GM23338 (cell line): ENCODE measurements around the gene DCST2. TPM values are rescaled to one million over a fixed set of nuclear protein-coding genes. Genes with fewer than 3 reads are reported as not detected.

Experiments used
- ATAC-seq: fragments of 200-7000 bp; cut with Tn5 transposase; 3 replicates; pipeline ENCODE4 v1.9.1; 2020
- DNase-seq: peaks from one replicate; pipeline ENCODE4 v3.0.0-alpha.2; 2015; ENCODE audit warnings: low spot score
- H2AFZ ChIP-seq: fragments of 200-600 bp; sonication (generic); 2 replicates; pipeline ENCODE4 v1.8.0; 2016; ENCODE audit warnings: antibody characterized with exemption, mild to moderate bottlenecking, moderate library complexity
- H3F3A ChIP-seq: fragments of 200-600 bp; sonication (generic); replicated peaks from 2 replicates; pipeline ENCODE4 v1.8.0; 2017; ENCODE audit warnings: antibody characterized with exemption, mixed run types, low read depth
- H3K27ac ChIP-seq: fragments of 200-600 bp; sonication (generic); 2 replicates; pipeline ENCODE4 v1.6.1; 2016; ENCODE audit warnings: low read depth
- H3K27me3 ChIP-seq: fragments of 200-600 bp; sonication (generic); 2 replicates; pipeline ENCODE4 v1.8.0; 2016; ENCODE audit warnings: mild to moderate bottlenecking, mixed run types, moderate library complexity; ENCODE audit not compliant: insufficient read depth
- H3K36me3 ChIP-seq: fragments of 200-600 bp; sonication (generic); 2 replicates; pipeline ENCODE4 v1.8.0; 2016; ENCODE audit warnings: mild to moderate bottlenecking; ENCODE audit not compliant: insufficient read depth
- H3K4me1 ChIP-seq: fragments of 200-600 bp; sonication (generic); 2 replicates; pipeline ENCODE4 v1.8.0; 2016; ENCODE audit warnings: mild to moderate bottlenecking, moderate library complexity; ENCODE audit not compliant: insufficient read depth
- H3K4me2 ChIP-seq: fragments of 200-600 bp; sonication (generic); 2 replicates; pipeline ENCODE4 v1.7.1; 2017; ENCODE audit warnings: mixed run types
- H3K4me3 ChIP-seq: fragments of 200-600 bp; sonication (generic); 2 replicates; pipeline ENCODE4 v1.6.1; 2016; ENCODE audit warnings: mixed run types
- H3K79me2 ChIP-seq: fragments of 200-600 bp; sonication (generic); replicated peaks from 2 replicates; pipeline ENCODE4 v1.8.0; 2017; ENCODE audit warnings: mild to moderate bottlenecking; ENCODE audit not compliant: insufficient read depth
- H3K9me2 ChIP-seq: fragments of 200-600 bp; sonication (generic); 2 replicates; pipeline ENCODE4 v1.8.0; 2017; ENCODE audit not compliant: insufficient read depth
- H4K20me1 ChIP-seq: fragments of 200-600 bp; sonication (generic); replicated peaks from 2 replicates; pipeline ENCODE4 v1.8.0; 2017; ENCODE audit warnings: mild to moderate bottlenecking; ENCODE audit not compliant: insufficient read depth
- H3K27ac Mint-ChIP-seq: 2 replicates; pipeline ENCODE4 v1.8.0; 2020; ENCODE audit warnings: inconsistent platforms, mild to moderate bottlenecking, moderate library complexity, mixed read lengths
- H3K27me3 Mint-ChIP-seq: 3 replicates; pipeline ENCODE4 v1.8.0; 2022; ENCODE audit warnings: low read depth, mild to moderate bottlenecking, moderate library complexity, mixed read lengths, inconsistent platforms; ENCODE audit not compliant: insufficient read depth, poor library complexity
- H3K36me3 Mint-ChIP-seq: 3 replicates; pipeline ENCODE4 v1.8.0; 2021; ENCODE audit warnings: low read depth, mild to moderate bottlenecking, inconsistent platforms, moderate library complexity, mixed read lengths
- H3K4me1 Mint-ChIP-seq: 3 replicates; pipeline ENCODE4 v1.8.0; 2020; ENCODE audit warnings: mild to moderate bottlenecking, inconsistent platforms, mixed read lengths
- H3K4me3 Mint-ChIP-seq: 3 replicates; pipeline ENCODE4 v1.8.0; 2021; ENCODE audit warnings: moderate library complexity, mild to moderate bottlenecking, inconsistent platforms, mixed read lengths
- H3K9me3 Mint-ChIP-seq: 3 replicates; pipeline ENCODE4 v1.8.0; 2020; ENCODE audit warnings: moderate library complexity, mild to moderate bottlenecking, inconsistent platforms, mixed read lengths
- CREB1 ChIP-seq: fragments of 250-450 bp; sonication (Bioruptor Pico); IDR thresholded peaks from 2 replicates; pipeline ENCODE4 v1.5.0; 2020; ENCODE audit warnings: low read depth, mild to moderate bottlenecking, moderate library complexity
- EZH2 ChIP-seq: fragments of 200-600 bp; sonication (generic); IDR thresholded peaks from one replicate; pipeline ENCODE4 v1.8.0; 2017; ENCODE audit warnings: antibody characterized with exemption, mild to moderate bottlenecking, low read depth; ENCODE audit not compliant: unreplicated experiment
- EZH2phosphoT487 ChIP-seq: fragments of 200-600 bp; sonication (generic); IDR thresholded peaks from one replicate; pipeline ENCODE4 v1.8.1; 2018; ENCODE audit warnings: antibody characterized with exemption; ENCODE audit not compliant: unreplicated experiment
- JUNB ChIP-seq: IDR thresholded peaks from one replicate; pipeline ENCODE4 v1.6.1; 2016; ENCODE audit warnings: antibody characterized with exemption; ENCODE audit not compliant: unreplicated experiment
- NANOG ChIP-seq: IDR thresholded peaks from 2 replicates; pipeline ENCODE4 v1.6.1; 2016; ENCODE audit warnings: antibody characterized with exemption, borderline replicate concordance
- POLR2AphosphoS5 ChIP-seq: IDR thresholded peaks from 2 replicates; pipeline ENCODE4 v1.6.1; 2016; ENCODE audit warnings: antibody characterized with exemption, low read depth
- REST ChIP-seq: IDR thresholded peaks from one replicate; pipeline ENCODE4 v1.6.1; 2018; ENCODE audit warnings: antibody characterized with exemption; ENCODE audit not compliant: unreplicated experiment
- STAT1 ChIP-seq: IDR thresholded peaks from one replicate; pipeline ENCODE4 v1.6.1; 2016; ENCODE audit warnings: antibody characterized with exemption; ENCODE audit not compliant: unreplicated experiment
- ZNF114 ChIP-seq: fragments of 250-450 bp; sonication (Bioruptor Pico); IDR thresholded peaks from 2 replicates; pipeline ENCODE4 v1.5.0; 2020; ENCODE audit warnings: mild to moderate bottlenecking, moderate library complexity
- ZNF331 ChIP-seq: fragments of 250-450 bp; sonication (Bioruptor Pico); IDR thresholded peaks from 2 replicates; pipeline ENCODE4 v1.5.0; 2020; ENCODE audit warnings: low read depth, mild to moderate bottlenecking, moderate library complexity
- polyA plus RNA-seq: library from polyadenylated mRNA; unstranded; fragments of >200 nt; fragmentation: Nextera tagmentation; extraction: Ambion mirVana; gene quantifications from 2 replicates; pipeline ENCODE4 v1.2.1, GENCODE V29; 2016
- total RNA-seq: library from RNA; depleted of rRNA; stranded (reverse); fragments of >200 nt; shearing (Covaris generic); gene quantifications from 2 replicates; pipeline ENCODE4 v1.2.3, GENCODE V29; 2014
- TF ChIP-seq, protein P1 (sequence below), 2 experiments: fragments of 200-600 bp in 1 of 2; sonication (generic) in 1 of 2; conservative IDR thresholded peaks; 2 replicates each; pipeline versions ENCODE4 v1.5.1 to v1.6.1; 2016 to 2017; ENCODE audit warnings: antibody characterized with exemption in 2 of 2, low read depth in 2 of 2, mild to moderate bottlenecking in 2 of 2, moderate library complexity in 1 of 2
- TF ChIP-seq, protein P2 (sequence below): fragments of 250-450 bp; sonication (Bioruptor Pico); IDR thresholded peaks from 2 replicates; pipeline ENCODE4 v1.5.0; 2020; ENCODE audit warnings: mild to moderate bottlenecking, moderate library complexity
- TF ChIP-seq, protein P3 (sequence below): IDR thresholded peaks from 2 replicates; pipeline ENCODE4 v1.6.1; 2016; ENCODE audit warnings: antibody characterized with exemption

DCST2 gene
- total and polyA plus RNA-seq, 2 experiments from 2014 or later: 0.78 TPM; not detected in 1

GRCh38 chr1:155026588-155026987 lies 7.0 kb downstream of the DCST2 start:
- Histone ChIP-seq H3K4me1 (no peaks in the 10 kb centered on the region; the same call in 1 of the 2 replicates), H3F3A (no peaks in the 10 kb centered on the region), H3K4me3 (no peak overlapping the region), H3K27me3 (no peaks in the 10 kb centered on the region), H3K9me2 (no peaks in the 10 kb centered on the region), H3K4me2 (no peak overlapping the region), H3K36me3 (no peaks in the 10 kb centered on the region), H3K27ac (no peak overlapping the region), H4K20me1 (no peaks in the 10 kb centered on the region), H3K79me2 (no peaks in the 10 kb centered on the region), H2AFZ (no peak overlapping the region)
- no peaks in the 10 kb centered on the region for H3K9me3 Mint-ChIP-seq
- peaks cover 9% of the 10 kb centered on the region for H3K4me1 Mint-ChIP-seq
- no peak overlapping the region for H3K27ac Mint-ChIP-seq
- no peak overlapping the region for H3K4me3 Mint-ChIP-seq
- H3K36me3 Mint-ChIP-seq: no peaks in the 10 kb centered on the region
- TF ChIP-seq ZNF114 (CRISPR knock-in tag) (no peak), REST (no peak), EZH2phosphoT487 (no peak), CREB1 (CRISPR knock-in tag) (no peak), ZNF331 (no peak), NANOG (no peak), STAT1 (no peak), POLR2AphosphoS5 (no peak), JUNB (no peak), EZH2 (no peak)
- TF ChIP-seq, protein P1, sequence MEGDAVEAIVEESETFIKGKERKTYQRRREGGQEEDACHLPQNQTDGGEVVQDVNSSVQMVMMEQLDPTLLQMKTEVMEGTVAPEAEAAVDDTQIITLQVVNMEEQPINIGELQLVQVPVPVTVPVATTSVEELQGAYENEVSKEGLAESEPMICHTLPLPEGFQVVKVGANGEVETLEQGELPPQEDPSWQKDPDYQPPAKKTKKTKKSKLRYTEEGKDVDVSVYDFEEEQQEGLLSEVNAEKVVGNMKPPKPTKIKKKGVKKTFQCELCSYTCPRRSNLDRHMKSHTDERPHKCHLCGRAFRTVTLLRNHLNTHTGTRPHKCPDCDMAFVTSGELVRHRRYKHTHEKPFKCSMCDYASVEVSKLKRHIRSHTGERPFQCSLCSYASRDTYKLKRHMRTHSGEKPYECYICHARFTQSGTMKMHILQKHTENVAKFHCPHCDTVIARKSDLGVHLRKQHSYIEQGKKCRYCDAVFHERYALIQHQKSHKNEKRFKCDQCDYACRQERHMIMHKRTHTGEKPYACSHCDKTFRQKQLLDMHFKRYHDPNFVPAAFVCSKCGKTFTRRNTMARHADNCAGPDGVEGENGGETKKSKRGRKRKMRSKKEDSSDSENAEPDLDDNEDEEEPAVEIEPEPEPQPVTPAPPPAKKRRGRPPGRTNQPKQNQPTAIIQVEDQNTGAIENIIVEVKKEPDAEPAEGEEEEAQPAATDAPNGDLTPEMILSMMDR (conservative IDR thresholded peaks at IDR 0.05; ENCODE audit: low read depth in 2 of 2): no peak
- TF ChIP-seq, protein P2, sequence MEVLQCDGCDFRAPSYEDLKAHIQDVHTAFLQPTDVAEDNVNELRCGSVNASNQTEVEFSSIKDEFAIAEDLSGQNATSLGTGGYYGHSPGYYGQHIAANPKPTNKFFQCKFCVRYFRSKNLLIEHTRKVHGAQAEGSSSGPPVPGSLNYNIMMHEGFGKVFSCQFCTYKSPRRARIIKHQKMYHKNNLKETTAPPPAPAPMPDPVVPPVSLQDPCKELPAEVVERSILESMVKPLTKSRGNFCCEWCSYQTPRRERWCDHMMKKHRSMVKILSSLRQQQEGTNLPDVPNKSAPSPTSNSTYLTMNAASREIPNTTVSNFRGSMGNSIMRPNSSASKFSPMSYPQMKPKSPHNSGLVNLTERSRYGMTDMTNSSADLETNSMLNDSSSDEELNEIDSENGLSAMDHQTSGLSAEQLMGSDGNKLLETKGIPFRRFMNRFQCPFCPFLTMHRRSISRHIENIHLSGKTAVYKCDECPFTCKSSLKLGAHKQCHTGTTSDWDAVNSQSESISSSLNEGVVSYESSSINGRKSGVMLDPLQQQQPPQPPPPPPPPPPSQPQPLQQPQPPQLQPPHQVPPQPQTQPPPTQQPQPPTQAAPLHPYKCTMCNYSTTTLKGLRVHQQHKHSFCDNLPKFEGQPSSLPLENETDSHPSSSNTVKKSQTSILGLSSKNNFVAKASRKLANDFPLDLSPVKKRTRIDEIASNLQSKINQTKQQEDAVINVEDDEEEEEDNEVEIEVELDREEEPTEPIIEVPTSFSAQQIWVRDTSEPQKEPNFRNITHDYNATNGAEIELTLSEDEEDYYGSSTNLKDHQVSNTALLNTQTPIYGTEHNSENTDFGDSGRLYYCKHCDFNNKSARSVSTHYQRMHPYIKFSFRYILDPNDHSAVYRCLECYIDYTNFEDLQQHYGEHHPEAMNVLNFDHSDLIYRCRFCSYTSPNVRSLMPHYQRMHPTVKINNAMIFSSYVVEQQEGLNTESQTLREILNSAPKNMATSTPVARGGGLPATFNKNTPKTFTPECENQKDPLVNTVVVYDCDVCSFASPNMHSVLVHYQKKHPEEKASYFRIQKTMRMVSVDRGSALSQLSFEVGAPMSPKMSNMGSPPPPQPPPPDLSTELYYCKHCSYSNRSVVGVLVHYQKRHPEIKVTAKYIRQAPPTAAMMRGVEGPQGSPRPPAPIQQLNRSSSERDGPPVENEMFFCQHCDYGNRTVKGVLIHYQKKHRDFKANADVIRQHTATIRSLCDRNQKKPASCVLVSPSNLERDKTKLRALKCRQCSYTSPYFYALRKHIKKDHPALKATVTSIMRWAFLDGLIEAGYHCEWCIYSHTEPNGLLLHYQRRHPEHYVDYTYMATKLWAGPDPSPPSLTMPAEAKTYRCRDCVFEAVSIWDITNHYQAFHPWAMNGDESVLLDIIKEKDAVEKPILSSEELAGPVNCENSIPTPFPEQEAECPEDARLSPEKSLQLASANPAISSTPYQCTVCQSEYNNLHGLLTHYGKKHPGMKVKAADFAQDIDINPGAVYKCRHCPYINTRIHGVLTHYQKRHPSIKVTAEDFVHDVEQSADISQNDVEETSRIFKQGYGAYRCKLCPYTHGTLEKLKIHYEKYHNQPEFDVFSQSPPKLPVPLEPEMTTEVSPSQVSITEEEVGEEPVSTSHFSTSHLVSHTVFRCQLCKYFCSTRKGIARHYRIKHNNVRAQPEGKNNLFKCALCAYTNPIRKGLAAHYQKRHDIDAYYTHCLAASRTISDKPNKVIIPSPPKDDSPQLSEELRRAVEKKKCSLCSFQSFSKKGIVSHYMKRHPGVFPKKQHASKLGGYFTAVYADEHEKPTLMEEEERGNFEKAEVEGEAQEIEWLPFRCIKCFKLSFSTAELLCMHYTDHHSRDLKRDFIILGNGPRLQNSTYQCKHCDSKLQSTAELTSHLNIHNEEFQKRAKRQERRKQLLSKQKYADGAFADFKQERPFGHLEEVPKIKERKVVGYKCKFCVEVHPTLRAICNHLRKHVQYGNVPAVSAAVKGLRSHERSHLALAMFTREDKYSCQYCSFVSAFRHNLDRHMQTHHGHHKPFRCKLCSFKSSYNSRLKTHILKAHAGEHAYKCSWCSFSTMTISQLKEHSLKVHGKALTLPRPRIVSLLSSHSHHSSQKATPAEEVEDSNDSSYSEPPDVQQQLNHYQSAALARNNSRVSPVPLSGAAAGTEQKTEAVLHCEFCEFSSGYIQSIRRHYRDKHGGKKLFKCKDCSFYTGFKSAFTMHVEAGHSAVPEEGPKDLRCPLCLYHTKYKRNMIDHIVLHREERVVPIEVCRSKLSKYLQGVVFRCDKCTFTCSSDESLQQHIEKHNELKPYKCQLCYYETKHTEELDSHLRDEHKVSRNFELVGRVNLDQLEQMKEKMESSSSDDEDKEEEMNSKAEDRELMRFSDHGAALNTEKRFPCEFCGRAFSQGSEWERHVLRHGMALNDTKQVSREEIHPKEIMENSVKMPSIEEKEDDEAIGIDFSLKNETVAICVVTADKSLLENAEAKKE (CRISPR knock-in tag): no peak
- TF ChIP-seq, protein P3, sequence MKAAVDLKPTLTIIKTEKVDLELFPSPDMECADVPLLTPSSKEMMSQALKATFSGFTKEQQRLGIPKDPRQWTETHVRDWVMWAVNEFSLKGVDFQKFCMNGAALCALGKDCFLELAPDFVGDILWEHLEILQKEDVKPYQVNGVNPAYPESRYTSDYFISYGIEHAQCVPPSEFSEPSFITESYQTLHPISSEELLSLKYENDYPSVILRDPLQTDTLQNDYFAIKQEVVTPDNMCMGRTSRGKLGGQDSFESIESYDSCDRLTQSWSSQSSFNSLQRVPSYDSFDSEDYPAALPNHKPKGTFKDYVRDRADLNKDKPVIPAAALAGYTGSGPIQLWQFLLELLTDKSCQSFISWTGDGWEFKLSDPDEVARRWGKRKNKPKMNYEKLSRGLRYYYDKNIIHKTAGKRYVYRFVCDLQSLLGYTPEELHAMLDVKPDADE: no peak
- H3K27me3 Mint-ChIP-seq: peaks cover 20% of the 10 kb centered on the region
- ATAC-seq (no peak), DNase-seq (no peak)
